CD4-positive, alpha-beta memory T cell (primary cell): ENCODE results near the gene C14orf93. TPM values are rescaled to one million over a fixed set of nuclear protein-coding genes. Genes with fewer than 3 reads are reported as not detected.
"Not testable (repeated sequence)": the region's sequence is repeated elsewhere in the genome, so short reads cannot be mapped to it uniquely, and the experiment has no call there.

Experiments
- CTCF ChIA-PET: fragments of 350-600 bp; sonication (Branson Sonifier 250); formaldehyde crosslinking; loops from one replicate; lab custom pipeline; 2021; ENCODE audit warnings: inconsistent platforms; ENCODE audit not compliant: partially characterized antibody; lab: Charles Lee
- POLR2A ChIA-PET: fragments of 350-600 bp; sonication (Branson Sonifier 250); formaldehyde crosslinking; loops from one replicate; lab custom pipeline; 2021; ENCODE audit not compliant: partially characterized antibody; lab: Charles Lee
- DNase-seq, 5 donors: peaks; one replicate each; pipeline versions ENCODE4 v3.0.0 to v3.0.0-alpha.2; 2020 to 2022; ENCODE audit warnings: mixed read lengths in 1 of 5
- H3K27ac ChIP-seq: one replicate; pipeline ENCODE4 v1.7.0; 2013; ENCODE audit warnings: low read depth, low read length
- H3K27me3 ChIP-seq: 2 replicates; pipeline ENCODE4 v1.7.0; 2013; ENCODE audit warnings: mild to moderate bottlenecking, low read length, moderate library complexity; ENCODE audit not compliant: insufficient read depth
- H3K36me3 ChIP-seq: 2 replicates; pipeline ENCODE4 v1.7.0; 2013; ENCODE audit warnings: mild to moderate bottlenecking, low read length, moderate library complexity; ENCODE audit not compliant: insufficient read depth
- H3K4me1 ChIP-seq: 2 replicates; pipeline ENCODE4 v1.7.0; 2013; ENCODE audit warnings: mild to moderate bottlenecking, low read length, moderate library complexity; ENCODE audit not compliant: insufficient read depth
- H3K4me3 ChIP-seq, 2 donors: one replicate each; pipeline ENCODE4 v1.7.0; 2013; ENCODE audit warnings: low read length in 2 of 2, mild to moderate bottlenecking in 1 of 2
- H3K9me3 ChIP-seq, 2 donors: one replicate each; pipeline ENCODE4 v1.7.0; 2013; ENCODE audit warnings: low read length in 2 of 2, control low read depth in 1 of 2; ENCODE audit not compliant: control insufficient read depth in 1 of 2
- H3K27ac Mint-ChIP-seq, 7 donors: one replicate each; pipeline ENCODE4 v1.8.0; 2020 to 2021; ENCODE audit warnings: mixed read lengths in 7 of 7, mild to moderate bottlenecking in 6 of 7, inconsistent platforms in 3 of 7, moderate library complexity in 3 of 7
- H3K27me3 Mint-ChIP-seq, 2 donors: one replicate each; pipeline ENCODE4 v1.8.0; 2020 to 2021; ENCODE audit warnings: mixed read lengths in 2 of 2
- H3K36me3 Mint-ChIP-seq, 2 donors: one replicate each; pipeline ENCODE4 v1.8.0; 2020 to 2021; ENCODE audit warnings: mixed read lengths in 2 of 2, inconsistent platforms in 1 of 2, mild to moderate bottlenecking in 1 of 2
- H3K4me1 Mint-ChIP-seq, 4 donors: one replicate each; pipeline ENCODE4 v1.8.0; 2020 to 2021; ENCODE audit warnings: mixed read lengths in 4 of 4, mild to moderate bottlenecking in 1 of 4
- H3K4me3 Mint-ChIP-seq, 8 donors: one replicate each; pipeline ENCODE4 v1.8.0; 2020 to 2021; ENCODE audit warnings: mixed read lengths in 8 of 8, mild to moderate bottlenecking in 7 of 8, moderate library complexity in 6 of 8, inconsistent platforms in 3 of 8
- H3K9me3 Mint-ChIP-seq, 8 donors: one replicate each; pipeline ENCODE4 v1.8.0; 2020 to 2021; ENCODE audit warnings: mixed read lengths in 8 of 8, mild to moderate bottlenecking in 5 of 8, inconsistent platforms in 3 of 8, moderate library complexity in 1 of 8
- intact Hi-C: fragments of 100-400 bp; cut with micrococcal nuclease; formaldehyde crosslinking; loops from one replicate; pipeline ENCODE4 v1.15.1; 2023
- polyA plus RNA-seq, 2 donors: library from polyadenylated mRNA; unstranded; fragments of 300-500 nt; fragmentation: Illumina TruSeq; gene quantifications; one replicate each; pipeline ENCODE4 v1.2.3, GENCODE V29; 2021
- total RNA-seq, 2 experiments: library from RNA; stranded (reverse); gene quantifications; one replicate each; pipeline ENCODE4 v1.2.3, GENCODE V29; 2021

The C14orf93 gene
- total and polyA plus RNA-seq, 4 experiments from 2014 or later = 6.0 to 13.3 (median 10.6) TPM

- H3K4me3 Mint-ChIP-seq, DNase-seq, H3K27me3 Mint-ChIP-seq, H3K36me3 Mint-ChIP-seq, H3K4me3 ChIP-seq, H3K27ac ChIP-seq, H3K4me1 ChIP-seq, H3K9me3 ChIP-seq, H3K27ac Mint-ChIP-seq, intact Hi-C loops, H3K9me3 Mint-ChIP-seq, H3K36me3 ChIP-seq, H3K4me1 Mint-ChIP-seq, POLR2A ChIA-PET, H3K27me3 ChIP-seq: not testable (repeated sequence)
- CTCF ChIA-PET = interaction anchor here (23.8 to 38.6 kb wide), 2 partner anchors 19 to 94 kb away, joined by 395 to 1070 read pairs; partner anchors contain the start of genes AJUBA and CDH24
Observed at GRCh38 chr14:22965916-22966782, 43.8 kb downstream of the C14orf93 start.

- Mint-ChIP-seq H3K4me3 (no peak overlapping the region), H3K36me3 (no peaks in the 10 kb centered on the region), H3K27ac (no peak overlapping the region), H3K9me3 (no peaks in the 10 kb centered on the region), H3K4me1 (peaks cover 0 to 6% (median under 1%) of the 10 kb centered on the region in 4 donors), H3K27me3 (no peaks in the 10 kb centered on the region)
- Histone ChIP-seq H3K27me3 (no peaks in the 10 kb centered on the region), H3K4me1 (peaks cover 7% of the 10 kb centered on the region), H3K27ac (no peak overlapping the region), H3K9me3 (no peaks in the 10 kb centered on the region), H3K4me3 (no peak overlapping the region), H3K36me3 (no peaks in the 10 kb centered on the region)
- no peak for DNase-seq
- ChIA-PET POLR2A (interaction anchor here (0.7 kb wide), 1 partner anchor 135 kb away, joined by 3 read pairs; no protein-coding TSS in a partner anchor), CTCF (interaction anchor here (1.1 to 38.6 kb wide), 6 partner anchors 7 to 135 kb away, joined by 3 to 1070 read pairs (median 16); partner anchors contain the start of genes AJUBA and CDH24)
- intact Hi-C loops = no loop called here
Observed at GRCh38 chr14:22962061-22962676, 47.8 kb downstream of the C14orf93 start.

- ChIA-PET POLR2A (interaction anchor here (0.7 to 3.5 kb wide), 18 partner anchors 9 to 400 kb away, joined by 3 to 36 read pairs (median 6); partner anchors contain the start of genes ACIN1, AJUBA, C14orf119 and LRP10), CTCF (interaction anchor here (0.6 to 23.8 kb wide), 18 partner anchors 7 to 1042 kb away, joined by 3 to 395 read pairs (median 6); partner anchors contain the start of genes AJUBA, CDH24 and PRMT5)
- DNase-seq = peak in 1 of 5 donors; percentile 11
- H3K4me3 ChIP-seq = peak overlapping the region; percentile 30 to 89
- Mint-ChIP-seq H3K27me3 (no peaks in the 10 kb centered on the region), H3K4me1 (peaks cover 13 to 22% (median 16%) of the 10 kb centered on the region in 4 donors), H3K9me3 (no peaks in the 10 kb centered on the region), H3K27ac (peak overlapping the region; percentile 92 to 95 (median 93)), H3K36me3 (peaks cover 5 to 15% of the 10 kb centered on the region in 2 donors), H3K4me3 (peak overlapping the region; percentile 91 to 94 (median 92))
- intact Hi-C loops = loop anchor here (1.0 kb wide), 1 partner anchor 85 kb away; the partner anchor contains the start of gene LRP10
- no peaks in the 10 kb centered on the region for H3K9me3 ChIP-seq
- no peaks in the 10 kb centered on the region for H3K36me3 ChIP-seq
- H3K4me1 ChIP-seq = peaks cover 16% of the 10 kb centered on the region
- peak overlapping the region; percentile 79 for H3K27ac ChIP-seq
- no peaks in the 10 kb centered on the region for H3K27me3 ChIP-seq
Observed at GRCh38 chr14:22955702-22956569, 54.0 kb downstream of the C14orf93 start.

DNA sequence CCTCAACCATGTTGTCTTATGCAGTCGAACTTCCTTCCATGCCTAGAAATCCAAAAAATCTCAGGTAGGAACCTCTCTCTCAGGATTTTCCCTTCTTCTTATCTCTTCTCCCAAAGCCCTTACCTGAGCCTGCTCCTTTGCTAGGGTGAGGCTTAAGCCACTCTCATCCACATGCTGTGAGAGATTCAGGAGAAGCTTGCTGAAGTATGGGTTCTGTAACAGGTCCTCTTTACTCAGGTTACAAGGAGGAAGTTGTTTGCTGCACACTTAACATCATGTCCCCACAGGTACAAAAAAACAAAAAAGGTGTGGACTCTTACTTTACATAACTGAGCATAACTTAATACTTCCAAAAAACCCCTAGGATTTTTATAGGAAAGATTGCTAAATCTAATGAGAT is 57.5 kb downstream of the C14orf93 start:
- H3K4me3 ChIP-seq = no peak overlapping the region
- no peak for DNase-seq
- H3K4me3 Mint-ChIP-seq = no peak overlapping the region
- peaks cover 13 to 18% (median 15%) of the 10 kb centered on the region in 4 donors for H3K4me1 Mint-ChIP-seq
- peaks cover 11% of the 10 kb centered on the region for H3K4me1 ChIP-seq
- H3K27ac Mint-ChIP-seq = peak overlapping the region in 2 of 7 donors; percentile 61 to 66
- H3K27me3 Mint-ChIP-seq = no peaks in the 10 kb centered on the region
- intact Hi-C loops = no loop called here
- POLR2A ChIA-PET = no interaction called here
- CTCF ChIA-PET = no interaction called here
- no peak overlapping the region for H3K27ac ChIP-seq
- H3K36me3 ChIP-seq = peaks cover 1% of the 10 kb centered on the region
- no peaks in the 10 kb centered on the region for H3K9me3 Mint-ChIP-seq
- H3K9me3 ChIP-seq = no peaks in the 10 kb centered on the region
- no peaks in the 10 kb centered on the region for H3K27me3 ChIP-seq
- H3K36me3 Mint-ChIP-seq = peaks cover 13 to 30% of the 10 kb centered on the region in 2 donors

- Mint-ChIP-seq H3K4me1 (peaks cover 13 to 17% (median 15%) of the 10 kb centered on the region in 4 donors), H3K27ac (peak overlapping the region in 2 of 7 donors; percentile 8 to 20), H3K36me3 (peaks cover 18 to 36% of the 10 kb centered on the region in 2 donors)
- POLR2A ChIA-PET, H3K27me3 ChIP-seq, intact Hi-C loops, H3K27me3 Mint-ChIP-seq, H3K36me3 ChIP-seq, H3K4me3 ChIP-seq, H3K9me3 ChIP-seq, DNase-seq, H3K4me3 Mint-ChIP-seq, H3K9me3 Mint-ChIP-seq, H3K4me1 ChIP-seq, H3K27ac ChIP-seq: not testable (repeated sequence)
- CTCF ChIA-PET = interaction anchor here (1.1 to 1.5 kb wide), 2 partner anchors 31 to 117 kb away, joined by 3 read pairs; partner anchors contain the start of gene AJUBA
Observed at GRCh38 chr14:22951795-22952194, 58.1 kb downstream of the C14orf93 start.

DNA sequence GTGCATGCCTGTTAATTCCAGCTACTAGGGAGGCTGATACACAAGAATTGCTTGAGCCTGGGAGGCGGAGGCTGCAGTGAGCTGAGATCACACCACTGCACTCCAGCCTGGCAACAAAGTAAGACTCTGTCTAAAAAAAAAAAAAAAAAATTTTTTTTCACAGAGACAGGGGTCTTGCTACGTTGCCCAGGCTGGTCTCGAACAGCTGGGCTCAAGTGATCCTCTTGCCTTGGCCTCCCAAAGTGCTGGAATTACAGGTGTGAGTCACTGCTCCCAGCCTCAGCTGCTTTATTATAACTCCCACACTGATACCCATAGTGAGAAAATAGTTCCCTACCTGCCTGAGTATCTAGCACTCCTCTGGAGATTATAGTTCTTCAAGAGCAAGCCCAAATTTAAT is 64.3 kb downstream of the C14orf93 start:
- DNase-seq = no peak
- no peak overlapping the region for H3K4me3 ChIP-seq
- H3K27me3 ChIP-seq = no peaks in the 10 kb centered on the region
- CTCF ChIA-PET = interaction anchor here (0.5 to 4.4 kb wide), 8 partner anchors 16 to 302 kb away, joined by 3 to 22 read pairs (median 3); partner anchors contain the start of gene PRMT5
- H3K4me1 ChIP-seq = no peaks in the 10 kb centered on the region
- no peak overlapping the region for H3K27ac ChIP-seq
- intact Hi-C loops = no loop called here
- Mint-ChIP-seq H3K27me3 (no peaks in the 10 kb centered on the region), H3K36me3 (peaks cover 27 to 40% of the 10 kb centered on the region in 2 donors), H3K4me1 (peaks cover 0 to 5% (median 2%) of the 10 kb centered on the region in 4 donors), H3K4me3 (no peak overlapping the region), H3K27ac (peak overlapping the region in 2 of 7 donors; percentile 53 to 80), H3K9me3 (no peaks in the 10 kb centered on the region)
- POLR2A ChIA-PET = interaction anchor here (0.6 to 2.0 kb wide), 2 partner anchors 11 to 50 kb away, joined by 3 to 6 read pairs; partner anchors contain the start of gene HAUS4
- peaks cover 6% of the 10 kb centered on the region for H3K36me3 ChIP-seq
- H3K9me3 ChIP-seq = no peaks in the 10 kb centered on the region
